Mucosa of gallbladder (tissue), 1 donor: ENCODE measurements around the gene TBC1D1. TPM values are rescaled to one million over a fixed set of nuclear protein-coding genes. Genes with fewer than 3 reads are reported as not detected.

Experiments
- DNase-seq: peaks from one replicate; pipeline ENCODE4 v3.0.0-alpha.2; 2020; ENCODE audit warnings: low spot score
- total RNA-seq: library from RNA; stranded (reverse); gene quantifications from one replicate; pipeline ENCODE4 v1.2.1, GENCODE V29; 2021
- donor health status: DM: no; HTN: no; CAD: no.

The TBC1D1 gene
- total RNA-seq, 1 donor from 2014 or later = 159 TPM

- no peak for DNase-seq
These were observed 158.8 kb downstream of the TBC1D1 start for GRCh38 chr4:38049545-38050170.

GRCh38 chr4:38050560-38051350 lies 159.9 kb downstream of the TBC1D1 start:
- no peak for DNase-seq

GRCh38 chr4:38055566-38055965 lies 164.7 kb downstream of the TBC1D1 start:
- no peak for DNase-seq

- DNase-seq = no peak
These were observed 165.3 kb downstream of the TBC1D1 start for GRCh38 chr4:38056011-38056685.

DNA sequence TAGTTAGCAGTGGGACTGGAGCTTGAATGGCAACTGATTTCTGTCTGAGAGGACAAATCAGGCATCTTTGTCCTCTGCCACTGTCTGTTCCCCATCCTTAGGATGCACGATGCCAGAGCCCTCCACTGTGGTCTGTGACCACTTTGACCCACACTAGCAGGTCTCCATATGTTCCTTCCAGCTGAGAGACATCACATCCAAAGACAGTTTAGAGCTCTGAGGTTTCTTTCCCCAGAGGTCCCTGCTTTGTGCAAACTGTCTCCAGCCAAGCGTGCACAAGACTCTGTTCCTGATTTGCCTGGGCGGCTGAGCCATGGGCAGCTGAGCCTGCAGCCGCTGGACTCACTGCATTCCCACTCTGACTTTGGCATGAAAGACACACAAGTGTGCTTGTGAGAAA lies 167.3 kb downstream of the TBC1D1 start:
- DNase-seq = no peak

GRCh38 chr4:38060829-38061431 lies 170.0 kb downstream of the TBC1D1 start:
- no peak for DNase-seq

GRCh38 chr4:38062088-38062775 lies 171.3 kb downstream of the TBC1D1 start:
- DNase-seq = peak; percentile 88

- no peak for DNase-seq
These were observed 171.9 kb downstream of the TBC1D1 start for GRCh38 chr4:38062776-38063097.

- DNase-seq = no peak
These were observed 174.3 kb downstream of the TBC1D1 start for GRCh38 chr4:38065176-38065575.

DNA sequence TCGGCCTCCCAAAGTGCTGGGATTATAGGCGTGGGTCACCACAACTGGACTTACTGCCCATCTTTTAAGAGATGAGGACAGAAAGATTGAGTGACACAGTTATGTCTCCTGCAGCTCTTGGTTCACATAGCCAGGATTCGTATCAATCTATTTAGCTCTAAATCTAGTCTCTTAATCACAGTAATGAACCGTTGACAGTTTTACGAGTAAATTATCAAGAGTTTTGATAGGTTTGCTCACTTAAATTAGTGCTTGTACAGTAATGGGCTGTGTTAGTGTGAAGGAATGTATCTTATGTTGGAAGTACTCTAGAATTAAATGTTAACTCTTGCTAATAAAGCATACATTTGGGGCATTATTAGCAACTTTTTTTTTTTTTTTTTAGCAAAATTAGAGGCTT lies 175.0 kb downstream of the TBC1D1 start:
- no peak for DNase-seq

DNA sequence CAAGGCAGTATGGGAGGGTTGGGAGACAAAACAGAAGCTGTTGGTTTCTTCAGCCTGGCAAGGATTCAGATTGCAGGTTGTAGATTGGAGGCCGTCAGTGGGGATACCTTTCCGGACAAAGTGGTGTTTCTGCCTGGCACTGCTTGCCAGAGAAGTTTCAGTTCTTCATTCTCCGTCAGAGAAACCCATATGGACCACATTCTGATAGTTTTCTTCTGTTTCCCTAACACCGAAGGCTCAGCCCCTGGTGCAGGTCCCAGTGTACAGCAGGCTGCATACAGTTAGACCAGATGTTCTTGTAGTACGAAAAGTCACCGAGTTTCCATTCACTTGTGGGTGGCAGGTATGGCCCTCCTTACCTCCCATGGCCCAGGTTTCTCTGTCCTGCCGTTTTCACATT lies 176.6 kb downstream of the TBC1D1 start:
- no peak for DNase-seq

DNA sequence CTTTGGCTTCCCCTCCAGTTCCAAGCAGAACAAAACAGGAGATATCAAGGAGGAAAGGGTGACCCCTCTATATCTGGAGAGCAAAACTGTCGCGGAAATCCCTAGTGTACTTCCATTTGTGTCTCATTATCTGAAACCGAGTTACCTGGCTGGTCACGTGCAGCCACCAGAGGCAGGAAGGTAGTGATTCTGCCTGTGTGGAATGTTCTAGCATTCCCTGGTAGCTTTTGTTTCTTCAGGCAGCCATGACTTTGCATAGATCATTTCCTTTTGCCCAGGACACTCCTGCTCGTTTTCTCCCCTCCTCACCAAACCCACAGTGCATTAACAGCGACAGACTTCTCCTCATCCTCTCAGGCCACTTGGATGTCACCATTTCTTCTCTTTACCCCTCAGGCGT lies 177.2 kb downstream of the TBC1D1 start:
- no peak for DNase-seq

DNA sequence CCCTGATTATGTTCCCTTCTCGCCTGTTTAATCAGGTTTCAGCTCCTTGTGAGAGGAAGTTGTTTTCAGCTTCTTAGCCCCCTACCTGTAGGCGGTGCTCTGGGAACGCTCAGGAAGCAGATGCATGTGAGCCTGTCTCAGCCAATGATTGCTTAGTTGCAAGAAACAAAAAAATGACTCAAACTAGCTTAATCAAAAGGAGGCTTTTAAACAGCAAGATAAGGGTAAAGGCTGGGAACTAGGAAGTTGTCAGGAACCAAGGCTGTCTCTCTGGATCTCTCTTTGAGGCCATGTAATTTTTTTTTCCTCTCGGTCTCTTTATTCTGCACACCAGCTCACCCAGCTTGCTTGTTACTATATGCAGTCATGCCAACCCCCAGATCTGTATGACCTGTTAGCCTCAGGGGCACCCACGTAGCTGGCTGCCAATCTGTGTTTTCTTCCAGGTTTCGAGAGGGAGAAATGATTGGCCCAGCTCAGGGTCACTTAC lies 178.4 kb downstream of the TBC1D1 start:
- peak; percentile 73 for DNase-seq

DNA sequence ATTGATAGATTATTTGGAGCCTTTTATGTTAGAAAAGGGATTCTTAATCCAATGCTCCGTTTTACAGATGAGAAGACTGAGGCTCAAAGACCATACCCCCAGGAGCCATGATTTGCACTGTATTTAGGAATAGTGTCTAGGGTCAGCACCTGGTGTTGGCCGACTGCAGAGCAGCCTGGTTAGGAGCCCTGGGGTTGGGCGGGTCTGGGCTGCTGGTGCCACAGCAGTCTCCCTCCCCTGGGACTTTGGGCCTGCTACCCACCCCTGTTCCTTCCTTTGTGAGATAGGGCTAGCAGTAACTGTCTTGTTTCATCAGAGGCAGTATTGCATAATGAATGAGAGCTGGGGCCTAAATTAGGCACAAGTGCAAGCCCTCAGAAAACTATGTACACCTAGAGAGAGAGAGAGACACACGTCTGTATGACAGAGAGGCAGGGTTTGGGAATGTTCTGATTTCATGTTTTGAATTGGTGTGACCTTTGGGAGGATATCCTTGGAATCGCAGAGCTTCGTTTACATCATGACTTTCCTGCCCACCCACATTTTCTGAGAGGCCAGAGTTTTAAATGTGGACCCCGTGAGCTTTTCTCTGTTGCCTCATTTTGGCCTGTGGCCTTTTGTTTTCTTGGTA lies 181.0 kb downstream of the TBC1D1 start:
- DNase-seq = no peak

DNA sequence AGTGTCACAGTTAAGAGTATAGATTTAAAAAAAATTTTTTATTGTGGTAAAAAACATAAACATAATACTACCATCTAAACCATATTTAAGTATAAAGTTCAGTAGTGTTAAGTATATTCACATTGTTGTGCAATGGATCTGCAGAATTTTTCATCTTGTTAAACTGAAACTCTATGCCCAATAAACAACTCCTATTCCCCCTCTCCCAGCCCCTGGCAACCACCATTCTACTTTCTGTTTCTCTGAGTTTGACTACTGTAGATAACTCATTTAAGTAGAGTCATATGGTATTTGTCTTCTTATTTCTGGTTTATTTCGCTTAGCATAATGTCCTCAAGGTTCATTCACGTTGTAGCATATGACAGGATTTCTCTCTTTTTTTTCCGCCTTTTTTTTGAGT lies 181.7 kb downstream of the TBC1D1 start:
- DNase-seq = no peak

GRCh38 chr4:38073596-38074234 lies 182.8 kb downstream of the TBC1D1 start:
- no peak for DNase-seq

DNA sequence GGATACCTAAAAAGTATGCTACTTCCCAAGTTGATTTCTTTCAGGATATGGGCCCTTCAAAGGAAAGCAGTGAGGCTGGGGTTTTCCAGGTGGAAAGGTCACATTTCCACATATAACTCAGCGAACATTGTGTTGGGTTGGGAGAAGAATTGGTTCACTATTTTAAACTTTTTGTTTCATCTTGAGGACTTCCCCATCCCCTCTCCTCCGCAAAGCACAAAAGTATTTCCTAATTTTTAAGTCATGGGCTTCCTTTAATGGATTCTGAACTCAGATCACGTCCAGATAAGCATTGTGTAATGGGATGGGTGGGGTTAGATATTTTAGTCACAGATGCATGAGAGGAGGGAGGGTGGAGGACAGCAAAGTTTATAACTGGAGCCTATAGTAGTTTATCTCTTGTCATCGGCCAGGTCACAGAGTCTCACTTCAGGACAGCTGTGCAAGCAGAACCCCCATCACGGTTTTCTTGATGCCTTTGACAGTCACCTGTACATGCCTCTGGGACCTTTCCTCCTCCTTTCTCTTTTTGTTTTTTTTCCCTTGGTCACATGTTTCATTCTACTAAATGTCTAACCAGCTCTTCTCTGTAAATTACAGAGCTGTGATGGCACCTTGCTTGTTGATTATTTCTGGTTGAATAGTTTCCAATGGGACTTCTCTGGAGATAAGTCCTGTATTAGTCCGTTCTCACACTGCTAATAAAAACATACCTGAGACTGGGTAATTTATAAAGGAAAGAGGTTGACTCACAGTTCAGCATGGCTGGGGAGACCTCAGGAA lies 184.7 kb downstream of the TBC1D1 start:
- no peak for DNase-seq

- DNase-seq = no peak
These were observed 185.3 kb downstream of the TBC1D1 start for GRCh38 chr4:38076153-38076669.

DNA sequence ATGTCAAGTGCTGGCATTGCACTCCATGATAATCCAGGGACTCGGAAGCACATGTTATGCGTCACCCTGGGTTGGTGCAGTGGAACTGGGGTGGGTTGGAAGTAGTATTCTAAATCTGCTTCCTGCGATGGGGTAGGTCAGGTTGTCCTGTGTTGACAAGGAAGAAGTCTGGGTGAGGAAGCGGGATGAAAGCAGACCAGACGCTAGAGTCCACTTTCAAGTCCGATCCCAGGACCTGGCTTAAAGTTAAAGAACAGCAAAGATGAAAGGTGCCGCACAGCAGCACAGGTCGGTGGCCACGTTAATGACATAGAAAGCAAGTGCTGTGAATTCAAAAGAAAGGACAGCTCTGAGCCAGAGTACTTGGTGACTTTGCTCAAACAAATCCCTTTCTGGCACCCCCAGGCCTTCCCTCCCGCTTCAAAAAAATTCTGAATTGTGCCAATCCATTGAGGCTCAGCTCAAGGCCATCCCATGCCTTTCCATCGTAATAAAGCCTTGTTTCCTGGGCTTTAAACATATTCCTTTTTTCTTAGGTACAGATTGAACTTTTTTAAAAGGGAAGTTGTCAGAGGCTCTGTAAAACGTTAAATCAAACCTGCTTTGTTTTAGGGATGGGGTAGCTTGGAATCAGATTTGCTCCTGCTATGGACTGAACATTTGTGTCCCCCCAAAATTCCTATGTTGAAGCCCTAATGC lies 187.1 kb downstream of the TBC1D1 start:
- DNase-seq = no peak
